Astrocyte of the cerebellum (primary cell): ENCODE data around the gene SETDB2.
A peak's percentile ranks its signal among the peaks of the same experiment; 100 is the strongest.

Experiments
- DNase-seq: peaks from one replicate; pipeline ENCODE4 v3.0.0-alpha.2; 2011; ENCODE audit warnings: low read depth
- H3K4me3 ChIP-seq: 2 replicates; pipeline ENCODE4 v1.5.1; 2011; ENCODE audit warnings: mild to moderate bottlenecking, low read depth, low read length, moderate library complexity
- CTCF ChIP-seq: IDR thresholded peaks from 2 replicates; pipeline ENCODE4 v1.5.1; 2012; ENCODE audit warnings: low read length, low read depth, moderate library complexity, mild to moderate bottlenecking; ENCODE audit errors: missing control alignments
- in situ Hi-C: cut with HindIII; loops from 2 replicates; pipeline ENCODE4 v1.10.0; 2017; ENCODE audit warnings: low sequenced_read_pairs

The SETDB2 gene

GRCh38 chr13:49443704-49444523 lies at the start of gene SETDB2, which contains the start of gene CAB39L:
Gene SETDB2, plus strand, starts transcription at chr13:49444274. Its CDS starts 7,620 bp downstream, at chr13:49451894.
Gene CAB39L, minus strand, starts transcription at chr13:49444064. Its CDS starts 61,154 bp downstream, at chr13:49382910.
- in situ Hi-C loops = no loop called here
- TF ChIP-seq CTCF = peak; percentile 37
- peak; percentile 98 for DNase-seq
- H3K4me3 ChIP-seq = peak within 1 kb of the TSS; percentile 69

- no peak for TF ChIP-seq CTCF
- in situ Hi-C loops = no loop called here
- H3K4me3 ChIP-seq = no peak overlapping the region
- DNase-seq = peak; percentile 32
Observed at GRCh38 chr13:49395451-49395865, 48.6 kb upstream of the SETDB2 start.

GRCh38 chr13:49395878-49396380 lies 48.1 kb upstream of the SETDB2 start:
- no peak overlapping the region for H3K4me3 ChIP-seq
- TF ChIP-seq CTCF = no peak
- DNase-seq = no peak
- in situ Hi-C loops = no loop called here

GRCh38 chr13:49399801-49400472 lies 44.1 kb upstream of the SETDB2 start:
- DNase-seq = no peak
- H3K4me3 ChIP-seq = no peak overlapping the region
- in situ Hi-C loops = no loop called here
- TF ChIP-seq CTCF = no peak

GRCh38 chr13:49400755-49401659 lies 43.1 kb upstream of the SETDB2 start:
- TF ChIP-seq CTCF = no peak
- no peak for DNase-seq
- H3K4me3 ChIP-seq = no peak overlapping the region
- in situ Hi-C loops = no loop called here

- TF ChIP-seq CTCF = no peak
- in situ Hi-C loops = no loop called here
- DNase-seq = no peak
- no peak overlapping the region for H3K4me3 ChIP-seq
Observed at GRCh38 chr13:49403996-49404702, 39.9 kb upstream of the SETDB2 start.
